GM04504 (cell line): ENCODE measurements around the gene SPRR1B.
"Not testable (repeated sequence)": the region's sequence is repeated elsewhere in the genome, so short reads cannot be mapped to it uniquely, and the experiment has no call there.

ENCODE experiments used
- DNase-seq: peaks from one replicate; pipeline ENCODE4 v3.0.0-alpha.2; 2012; ENCODE audit warnings: low read depth

Gene SPRR1B, protein sequence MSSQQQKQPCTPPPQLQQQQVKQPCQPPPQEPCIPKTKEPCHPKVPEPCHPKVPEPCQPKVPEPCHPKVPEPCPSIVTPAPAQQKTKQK

DNA sequence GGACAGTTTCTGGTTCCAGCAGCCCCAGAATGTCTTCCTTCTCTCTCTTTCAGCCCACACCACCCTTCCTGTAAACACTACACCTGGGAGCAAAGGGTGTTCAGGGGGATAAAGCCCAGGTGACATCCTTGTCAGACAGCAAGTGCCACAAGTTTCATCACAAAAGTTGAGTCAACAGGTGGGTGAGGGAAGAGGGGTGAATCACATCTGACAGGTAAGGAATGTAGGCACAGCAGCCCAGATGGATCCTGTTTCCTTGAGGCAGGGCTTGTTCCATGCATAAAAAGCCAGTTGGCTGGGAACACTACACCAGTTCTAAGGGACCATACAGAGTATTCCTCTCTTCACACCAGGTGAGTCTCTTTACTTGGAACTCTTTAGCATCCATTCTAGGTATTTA is at the start of gene SPRR1B:
Gene SPRR1B, plus strand, starts transcription at position 309 of the 400 bp plus-strand sequence. CDS start 1,143 bp downstream, outside the sequence.
- no peak for DNase-seq

DNA sequence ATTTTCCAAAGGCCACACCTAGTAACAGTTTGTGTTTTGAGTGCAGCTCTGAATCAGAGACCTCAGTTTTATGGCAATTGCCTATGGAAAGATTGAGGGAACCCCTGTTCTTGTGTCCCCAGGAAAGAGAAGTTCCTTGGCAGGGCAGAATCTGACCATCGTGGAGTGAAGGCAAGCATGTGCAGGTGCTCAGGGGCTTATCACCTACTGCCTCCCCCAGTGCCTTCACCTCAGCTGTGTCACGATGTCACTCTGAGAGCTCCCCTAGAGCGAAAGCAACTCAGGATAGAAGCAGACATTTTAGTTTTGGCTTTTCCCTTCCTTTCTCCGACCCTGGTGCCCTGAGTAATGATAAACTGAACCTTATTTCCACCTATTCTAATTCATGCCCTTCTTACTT is 48.9 kb upstream of the SPRR1B start:
- no peak for DNase-seq

DNA sequence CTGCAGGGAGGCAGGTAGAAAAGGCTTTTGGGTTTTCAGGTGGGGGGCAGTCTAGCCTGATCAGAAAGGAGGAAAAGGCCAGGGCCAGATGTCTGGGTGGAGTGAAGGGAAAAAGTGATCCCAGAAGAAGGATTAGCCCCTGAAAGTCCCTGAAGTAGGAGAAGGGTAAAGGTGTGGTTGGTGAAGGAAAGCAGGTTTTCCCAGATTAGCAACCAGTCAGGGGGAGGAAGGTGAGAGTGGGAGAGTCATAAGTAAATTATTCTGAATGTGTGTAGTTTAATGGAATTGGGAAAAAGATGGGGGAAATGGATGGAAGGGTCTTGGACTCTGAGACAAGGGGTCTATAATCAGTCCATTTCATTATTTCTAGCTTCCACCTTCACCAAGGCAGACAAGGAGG is 47.8 kb upstream of the SPRR1B start:
- DNase-seq, result no peak

DNA sequence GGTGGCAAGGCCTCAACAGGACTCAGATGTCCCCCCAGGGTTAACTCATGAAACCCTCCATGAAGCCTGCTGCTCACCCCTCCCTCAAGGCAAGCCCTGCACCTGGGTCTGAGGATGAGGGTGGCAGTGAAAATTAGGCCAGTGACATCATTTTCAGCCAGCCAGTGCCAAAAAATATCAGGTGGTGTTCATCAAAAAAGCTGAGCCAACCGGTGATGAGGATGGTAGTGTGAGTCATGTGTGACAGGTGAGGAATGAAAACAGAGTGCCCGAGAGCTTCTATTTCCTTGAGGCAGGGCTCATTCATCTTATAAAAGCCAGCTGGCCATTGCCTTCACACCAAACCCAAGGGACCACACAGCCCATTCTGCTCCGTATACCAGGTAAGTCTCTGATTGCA is 47.3 kb upstream of the SPRR1B start, which contains the start of gene SPRR1A:
Gene SPRR1A, plus strand, starts transcription at position 339 of the 400 bp plus-strand sequence. CDS start 1,150 bp downstream, outside the sequence.
- no peak for DNase-seq

DNA sequence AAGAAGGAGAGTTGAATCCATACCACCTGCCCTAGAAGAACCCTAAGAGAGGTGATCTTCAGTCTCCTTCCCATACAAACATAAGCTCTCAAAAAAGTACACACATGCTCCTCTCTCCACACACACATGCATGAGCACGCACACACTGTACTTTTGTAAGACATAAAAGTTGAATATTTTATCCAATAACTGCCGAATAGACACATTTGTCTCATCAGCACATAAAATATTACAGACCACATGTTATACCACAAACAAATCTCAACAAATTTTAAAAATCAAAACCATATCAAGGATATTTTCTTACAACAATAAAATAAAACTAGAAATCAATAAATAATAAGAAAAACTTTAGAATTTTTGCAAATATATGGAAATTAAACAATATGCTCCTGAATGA is 44.4 kb upstream of the SPRR1B start:
- DNase-seq, result no peak

DNA sequence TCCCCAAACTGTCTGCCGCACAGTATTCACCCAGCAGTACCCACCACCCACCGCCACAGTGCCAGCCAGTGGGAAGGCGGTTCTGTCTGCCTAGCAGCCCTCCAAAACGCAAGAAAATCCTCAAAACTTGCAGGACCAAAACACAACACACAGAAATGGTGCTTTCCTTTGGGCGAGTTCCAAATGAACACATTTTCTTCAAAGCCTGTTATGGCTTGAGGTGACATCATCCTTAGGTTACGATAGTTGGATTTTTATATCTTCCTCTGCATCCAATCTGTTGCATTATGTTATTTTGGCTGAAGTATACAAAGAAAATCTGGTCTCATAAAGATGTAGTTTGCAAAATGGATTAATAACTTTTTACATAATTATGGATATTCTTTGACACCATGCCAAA is 37.8 kb upstream of the SPRR1B start:
- no peak for DNase-seq

DNA sequence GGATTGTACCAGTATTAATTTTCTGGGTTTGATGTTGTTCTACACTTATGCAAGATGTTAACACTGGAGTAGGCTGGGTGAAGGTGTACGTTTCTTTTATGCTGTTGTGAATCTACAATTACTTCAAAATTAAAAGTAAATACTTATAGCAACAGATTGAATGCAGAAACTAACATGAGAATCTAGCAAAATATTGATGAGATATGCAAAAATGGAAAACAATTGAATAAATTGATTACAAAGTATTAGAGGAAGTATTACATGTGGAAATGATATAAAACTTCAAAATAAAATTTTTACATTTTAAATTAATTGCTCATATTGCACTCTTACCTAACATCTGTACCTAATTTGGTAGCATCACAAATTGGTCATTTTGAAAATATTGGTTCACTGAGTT is 35.2 kb upstream of the SPRR1B start:
- DNase-seq, result no peak

DNA sequence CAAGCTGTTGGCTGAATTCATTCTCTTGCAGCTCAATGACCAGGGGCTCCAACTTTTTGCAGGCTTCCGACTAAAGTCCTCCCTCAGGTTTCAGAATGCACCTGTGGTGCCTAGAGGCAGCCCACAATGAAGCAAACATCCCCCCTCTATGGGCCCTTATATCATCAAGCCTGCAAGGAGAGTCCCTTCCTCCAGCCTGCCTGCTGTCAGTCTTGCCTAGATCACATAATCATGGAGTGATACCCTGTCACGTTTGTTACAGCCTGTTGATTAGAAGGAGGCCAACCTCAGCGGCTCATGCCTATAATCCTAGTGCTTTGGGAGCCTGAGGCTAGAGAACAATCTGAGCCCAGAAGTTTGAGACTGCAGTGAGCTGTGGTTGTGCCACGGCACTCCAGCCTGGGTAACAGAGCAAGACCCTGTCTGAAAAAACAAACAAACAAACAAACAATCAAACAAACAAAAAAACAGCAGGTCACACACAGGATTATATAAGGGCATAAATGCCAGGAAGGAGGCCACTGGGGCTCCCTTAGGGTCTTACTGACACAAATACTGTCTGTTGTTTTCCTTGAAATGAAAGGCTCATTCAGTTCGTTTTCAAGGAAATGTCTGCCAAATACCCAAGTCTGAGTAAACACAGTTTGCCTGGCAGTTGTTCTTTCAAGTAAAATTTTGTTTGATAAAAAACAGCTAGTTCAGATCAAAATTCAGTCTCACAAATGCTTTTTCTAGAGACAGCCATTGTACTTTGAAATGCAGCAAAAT is 34.2 kb upstream of the SPRR1B start:
- DNase-seq, result no peak

DNA sequence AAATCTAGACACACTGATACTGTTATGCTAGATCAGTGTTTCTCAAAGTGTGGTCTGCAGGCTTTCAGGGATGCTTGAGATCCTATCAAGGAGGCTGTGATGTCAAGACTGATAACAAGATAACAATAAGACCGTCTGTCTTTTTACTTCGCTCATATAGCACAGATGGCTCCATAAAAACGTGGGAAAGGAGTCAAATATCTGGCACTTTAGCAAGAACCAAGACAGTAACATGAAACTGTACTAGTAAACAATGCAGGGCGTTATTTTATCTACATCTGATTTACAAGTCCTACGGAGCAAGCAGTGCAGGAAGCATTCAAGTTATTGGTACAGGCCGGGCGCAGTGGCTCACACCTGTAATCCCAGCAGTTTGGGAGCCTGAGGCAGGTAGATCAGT is 33.1 kb upstream of the SPRR1B start:
- DNase-seq, result no peak

DNA sequence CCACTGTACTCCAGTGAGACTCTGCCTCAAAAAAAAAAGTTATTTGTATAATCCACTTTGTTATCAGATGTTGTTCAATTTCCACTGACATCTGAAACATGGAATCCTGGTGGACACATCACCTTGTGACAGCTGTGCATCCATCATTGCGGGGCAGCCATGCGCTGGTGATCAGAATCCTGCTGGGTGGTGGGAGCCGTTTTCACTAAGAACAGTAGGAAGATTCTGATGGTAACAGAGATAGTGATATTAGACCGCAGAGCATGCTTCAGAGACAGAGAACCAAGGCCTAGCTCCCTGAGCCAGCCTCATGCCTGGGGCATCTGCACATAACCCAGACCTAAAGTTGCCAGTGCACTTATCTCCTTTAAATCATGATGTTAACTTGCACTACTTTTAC is 32.5 kb upstream of the SPRR1B start:
- no peak for DNase-seq

DNA sequence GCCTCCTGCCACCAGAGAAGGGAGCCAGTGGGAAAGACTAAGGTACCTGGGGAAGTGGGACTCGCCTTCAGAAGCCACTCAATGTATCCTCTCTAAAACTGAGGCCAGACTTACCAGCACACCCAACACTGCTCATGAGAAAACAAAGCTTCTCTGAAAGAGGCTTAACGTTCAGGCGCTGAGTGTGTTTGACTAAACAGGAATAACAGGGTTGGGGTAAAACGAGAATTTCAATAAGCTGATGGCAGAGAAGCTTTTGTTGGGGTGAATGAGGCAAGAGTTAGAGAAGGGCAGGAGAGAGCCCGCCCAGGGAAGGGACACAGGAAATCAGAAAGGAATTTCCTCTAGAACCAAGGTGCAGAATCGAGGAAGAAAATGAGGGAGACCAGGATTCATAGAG is 31.2 kb upstream of the SPRR1B start:
- DNase-seq, result no peak

DNA sequence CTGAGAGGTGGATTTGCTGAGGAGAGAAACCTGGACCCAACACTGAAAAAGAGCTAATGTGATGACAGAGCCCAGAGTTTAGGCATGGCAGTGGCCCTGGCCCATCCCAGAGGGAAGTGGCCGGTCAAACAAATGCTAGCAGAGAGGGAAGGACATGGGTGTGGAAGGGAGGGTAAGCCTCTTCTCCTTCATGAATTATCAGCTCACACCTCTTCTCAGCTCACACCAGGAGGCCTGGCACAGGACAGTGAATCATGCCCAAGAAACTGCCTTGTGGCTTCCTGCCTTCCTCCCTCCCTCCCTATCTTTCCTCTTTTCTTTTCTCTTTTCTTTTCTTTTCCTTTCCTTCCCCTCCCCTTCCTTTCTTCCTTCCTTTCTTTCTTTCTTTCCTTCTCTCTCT is 30.7 kb upstream of the SPRR1B start:
- DNase-seq, result no peak

DNA sequence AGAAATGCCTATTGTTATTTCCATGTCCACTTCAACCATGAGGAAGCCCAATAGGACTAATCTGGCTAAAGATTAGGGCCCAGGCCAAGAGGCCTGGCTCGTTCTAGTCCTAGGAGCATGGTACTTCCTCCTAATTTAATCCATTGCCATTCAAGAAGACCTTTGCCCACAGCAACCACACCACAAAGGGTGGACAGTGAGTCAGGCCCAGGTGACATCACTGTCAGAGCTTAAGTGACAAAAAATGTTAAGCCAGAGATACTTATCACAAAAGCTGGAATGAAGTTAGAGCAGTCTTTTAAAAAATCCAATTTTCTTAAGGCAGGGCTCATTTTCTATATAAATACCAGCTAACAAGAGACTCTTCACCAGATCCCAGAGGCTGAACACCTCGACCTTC is 29.6 kb upstream of the SPRR1B start, which contains the start of gene SPRR3:
Gene SPRR3, plus strand, starts transcription at position 368 of the 400 bp plus-strand sequence. CDS start 1,272 bp downstream, outside the sequence.
- DNase-seq, result no peak

DNA sequence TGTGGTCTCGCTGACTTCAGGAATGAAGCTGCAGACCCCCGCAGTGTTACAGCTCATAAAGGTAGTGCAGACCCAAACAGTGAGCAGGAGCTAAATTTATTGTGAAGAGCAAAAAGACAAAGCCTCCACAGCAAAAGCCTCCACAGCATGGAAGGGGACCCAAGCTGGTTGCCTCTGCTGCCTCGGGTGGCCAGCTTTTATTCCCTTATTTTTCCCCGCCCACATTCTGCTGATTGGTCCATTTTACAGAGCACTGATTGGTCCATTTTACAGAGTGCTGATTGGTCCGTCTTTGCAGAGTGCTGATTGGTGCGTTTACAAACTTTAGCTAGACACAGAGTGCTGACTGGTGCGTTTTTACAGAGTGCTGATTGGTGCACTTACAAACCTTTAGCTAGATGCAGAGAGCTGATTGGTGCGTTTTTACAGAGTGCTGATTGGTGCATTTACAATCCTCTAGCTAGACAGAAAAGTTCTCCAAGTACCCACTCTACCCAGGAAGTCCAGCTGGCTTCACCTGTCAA is 19.7 kb upstream of the SPRR1B start:
- DNase-seq, result not testable (repeated sequence)

DNA sequence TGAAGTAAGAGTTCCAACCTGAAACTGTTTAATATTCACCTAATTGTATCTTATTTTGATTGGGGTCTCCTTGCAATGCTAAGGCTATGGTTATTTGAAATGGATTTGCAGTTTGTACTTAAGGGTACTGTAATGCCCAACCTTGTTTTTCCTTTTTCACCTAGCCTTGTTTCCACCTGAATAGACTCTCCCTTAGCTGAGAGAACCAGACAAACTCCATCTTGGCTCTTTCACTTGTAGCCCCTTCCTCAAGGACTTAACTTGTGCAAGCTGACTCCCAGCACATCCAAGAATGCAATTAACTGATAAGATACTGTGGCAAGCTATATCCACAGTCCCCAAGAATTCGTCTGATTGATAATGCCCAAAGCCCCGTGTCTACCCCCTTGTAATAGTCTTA is 9.2 kb upstream of the SPRR1B start:
- not testable (repeated sequence) for DNase-seq

DNA sequence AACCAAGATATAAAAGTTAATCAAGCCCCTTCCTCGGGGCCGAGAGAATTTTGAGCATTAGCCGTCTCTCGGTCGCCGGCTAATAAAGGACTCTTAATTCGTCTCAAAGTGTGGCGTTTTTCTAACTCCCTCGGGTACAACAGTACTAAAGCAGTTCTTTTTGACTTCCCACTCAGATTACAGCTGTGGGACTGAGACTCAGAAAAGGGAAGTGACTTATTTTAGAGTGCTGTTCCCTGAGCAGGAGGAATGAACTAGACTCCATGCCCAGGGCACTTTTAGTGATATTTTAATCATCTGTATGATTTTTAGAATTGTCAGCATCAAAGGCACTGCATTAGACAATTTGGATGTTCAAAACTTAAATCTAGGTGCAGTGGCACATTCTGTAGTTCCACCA is 8.7 kb upstream of the SPRR1B start:
- DNase-seq, result not testable (repeated sequence)

DNA sequence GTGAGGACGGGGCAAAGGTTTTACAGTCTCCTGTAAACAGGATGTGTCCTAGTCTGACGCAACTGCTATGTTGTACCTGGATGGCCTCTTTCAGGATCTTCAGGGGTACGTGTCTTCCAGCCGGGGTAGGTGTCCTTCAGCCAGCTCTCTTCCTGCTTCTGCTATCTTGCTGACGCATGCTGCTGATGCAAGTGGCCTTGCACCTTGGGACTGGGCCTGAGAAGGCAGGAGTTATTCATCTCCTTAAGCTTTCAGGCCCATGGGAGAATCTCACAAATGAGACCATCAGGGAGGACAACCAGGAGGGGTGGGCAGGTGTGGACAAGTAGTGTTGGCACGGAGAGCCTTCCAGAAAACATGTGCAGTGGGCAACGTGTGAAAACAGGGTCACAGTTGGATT is 7.9 kb upstream of the SPRR1B start:
- DNase-seq, result no peak

DNA sequence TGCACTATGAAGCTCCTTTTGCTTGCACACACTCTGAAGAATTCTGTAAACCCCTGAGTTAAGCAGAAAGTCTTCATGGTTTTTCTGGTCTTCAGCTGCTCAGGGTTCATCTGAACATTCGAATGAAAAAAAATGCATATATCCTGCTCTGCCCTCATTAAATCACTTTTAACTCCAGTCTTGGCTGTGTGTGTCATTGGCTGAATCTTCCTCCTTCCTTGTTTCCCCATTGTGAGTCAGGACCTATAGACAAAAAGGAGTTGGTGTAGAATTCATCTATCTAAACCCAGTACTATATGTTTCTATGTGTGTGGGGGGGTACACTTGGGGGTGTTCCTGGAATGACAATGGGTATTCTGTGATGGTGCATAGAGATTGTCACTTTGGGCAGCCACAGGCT is 6.6 kb upstream of the SPRR1B start:
- DNase-seq, result no peak

DNA sequence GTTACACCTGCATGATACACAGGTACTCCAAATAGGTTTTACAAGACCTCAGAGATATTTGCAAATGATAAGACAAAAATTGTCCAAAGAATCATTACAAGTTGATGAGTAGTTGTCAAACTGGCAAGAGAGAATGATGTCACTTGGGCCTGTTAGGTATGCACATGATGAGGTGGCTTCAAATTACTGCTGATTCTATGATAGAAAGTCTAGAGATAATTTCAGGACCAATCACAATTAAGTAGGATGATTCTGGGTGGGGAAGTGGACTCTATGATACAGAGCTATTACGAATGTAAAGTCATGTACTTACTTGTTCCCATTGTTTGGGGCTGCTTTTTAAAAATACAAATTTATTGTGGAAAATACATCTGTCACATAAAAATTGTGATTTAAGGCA is 5.2 kb upstream of the SPRR1B start:
- DNase-seq, result no peak

DNA sequence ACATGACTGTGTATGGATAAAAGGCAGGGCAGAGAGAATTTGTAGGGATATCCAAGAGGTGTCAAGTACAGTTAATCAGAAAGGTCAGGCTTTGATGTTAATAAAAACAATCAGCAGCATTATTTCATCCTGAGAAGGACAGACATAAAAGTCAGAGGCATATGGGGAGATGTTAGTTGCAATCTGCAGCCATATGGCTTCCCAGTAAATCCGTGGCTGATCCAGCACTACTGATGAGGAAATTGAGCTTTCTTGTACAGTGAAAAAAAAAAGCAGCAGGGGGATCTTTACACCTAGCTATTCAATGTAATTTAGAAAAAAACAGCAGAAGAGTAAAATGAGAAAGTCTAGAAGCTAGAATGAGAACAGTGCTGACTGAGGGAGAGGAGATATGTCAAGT is 2.2 kb upstream of the SPRR1B start:
- DNase-seq, result no peak

DNA sequence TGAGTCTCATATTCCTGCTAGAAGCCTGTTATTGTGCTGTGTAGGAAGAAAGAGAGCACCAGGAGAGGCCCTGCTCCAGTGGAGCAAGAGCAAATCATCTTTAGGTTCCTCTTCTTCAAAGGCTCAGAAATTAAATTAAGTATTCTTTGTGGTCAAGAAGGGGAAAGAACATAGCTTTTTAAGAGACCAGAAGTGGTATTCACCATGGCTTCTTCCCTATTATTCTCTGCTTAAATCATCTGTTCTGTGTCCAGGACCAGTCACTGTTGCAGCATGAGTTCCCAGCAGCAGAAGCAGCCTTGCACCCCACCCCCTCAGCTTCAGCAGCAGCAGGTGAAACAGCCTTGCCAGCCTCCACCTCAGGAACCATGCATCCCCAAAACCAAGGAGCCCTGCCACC is 1.1 kb downstream of the SPRR1B start:
- no peak for DNase-seq

DNA sequence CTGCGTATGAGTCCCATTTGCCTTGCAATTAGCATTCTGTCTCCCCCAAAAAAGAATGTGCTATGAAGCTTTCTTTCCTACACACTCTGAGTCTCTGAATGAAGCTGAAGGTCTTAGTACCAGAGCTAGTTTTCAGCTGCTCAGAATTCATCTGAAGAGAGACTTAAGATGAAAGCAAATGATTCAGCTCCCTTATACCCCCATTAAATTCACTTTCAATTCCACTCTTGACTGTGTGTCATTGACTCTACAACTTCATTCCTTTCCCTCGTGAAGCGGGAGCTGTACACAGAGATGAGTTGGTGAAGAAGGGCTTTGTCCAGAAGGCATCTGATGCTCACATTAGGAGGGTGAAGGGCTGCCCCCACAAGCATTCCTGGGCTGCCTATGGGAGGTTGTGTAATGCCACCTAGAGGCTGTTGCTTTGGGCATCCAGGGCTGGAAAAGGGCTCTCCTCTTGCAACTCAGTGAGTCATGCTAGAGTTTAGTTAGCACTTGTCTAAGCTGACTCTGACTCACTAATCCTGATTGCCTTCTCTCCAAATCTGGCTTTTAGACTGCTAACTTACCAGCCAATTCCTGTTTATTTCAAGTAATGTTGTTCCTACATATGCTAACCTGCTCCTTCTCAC is 1.8 kb downstream of the SPRR1B start:
- no peak for DNase-seq

DNA sequence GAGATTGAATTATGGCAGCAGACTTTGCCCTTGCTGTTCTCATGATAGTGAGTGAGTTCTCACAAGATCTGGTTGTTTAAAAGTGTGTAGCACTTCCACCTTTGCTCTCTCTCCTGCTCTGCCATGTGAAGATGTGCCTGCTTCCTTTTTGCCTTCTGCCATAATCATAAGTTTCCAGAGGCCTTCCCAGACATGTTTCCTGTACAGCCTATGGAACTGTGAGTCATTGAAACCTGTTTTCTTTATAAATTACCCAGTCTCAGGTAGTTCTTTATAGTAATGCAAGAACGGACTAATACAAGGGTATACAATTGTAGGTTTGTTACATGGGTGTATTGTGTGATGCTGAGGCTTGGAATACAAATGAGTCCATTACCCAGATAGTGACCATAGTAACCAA is 4.2 kb downstream of the SPRR1B start:
- no peak for DNase-seq
